ENCODE data around the gene ADCY1. TPM values are rescaled to one million over a fixed set of nuclear protein-coding genes. Genes with fewer than 3 reads are reported as not detected.

Gene ADCY1
- total RNA-seq, 4 donors from 2014 or later = 0.34 to 1.9 (median 0.37) TPM

GRCh38 chr7:45576249-45576929, 2.2 kb downstream of the ADCY1 start:
- peaks cover 10 to 20% (median 10%) of the 10 kb centered on the region in 3 donors for H3K4me1 ChIP-seq
- TF ChIP-seq POLR2A (IDR thresholded peaks at IDR 0.05) = no peak
- TF ChIP-seq CTCF (IDR thresholded peaks at IDR 0.05) = no peak
- no peaks in the 10 kb centered on the region for H3K36me3 ChIP-seq
- intact Hi-C loops (cut with DNase I) = no loop called here
- DNase-seq = no peak
- no peaks in the 10 kb centered on the region for H3K9me3 ChIP-seq
- no peak overlapping the region for H3K4me3 ChIP-seq
- no peak overlapping the region for H3K27ac ChIP-seq
- H3K27me3 ChIP-seq = peaks cover 0 to 69% (median 5%) of the 10 kb centered on the region in 4 donors
- 63 to 65% methylated on average over 11 to 12 of the region's 12 CpGs for WGBS, 2 donors

GRCh38 chr7:45578022-45578421, 3.9 kb downstream of the ADCY1 start:
- H3K4me3 ChIP-seq = no peak overlapping the region
- peaks cover 10 to 20% (median 10%) of the 10 kb centered on the region in 3 donors for H3K4me1 ChIP-seq
- H3K36me3 ChIP-seq = no peaks in the 10 kb centered on the region
- no peak for DNase-seq
- no peak overlapping the region for H3K27ac ChIP-seq
- H3K27me3 ChIP-seq = peaks cover 0 to 62% (median 5%) of the 10 kb centered on the region in 4 donors
- no peaks in the 10 kb centered on the region for H3K9me3 ChIP-seq
- no peak for TF ChIP-seq POLR2A (IDR thresholded peaks at IDR 0.05)
- no peak for TF ChIP-seq CTCF (IDR thresholded peaks at IDR 0.05)
- 69 to 92% methylated on average over 2 to 3 of the region's 3 CpGs for WGBS, 2 donors
- intact Hi-C loops (cut with DNase I) = no loop called here

GRCh38 chr7:45578467-45578866, 4.3 kb downstream of the ADCY1 start:
- Histone ChIP-seq H3K9me3 (no peaks in the 10 kb centered on the region), H3K4me3 (no peak overlapping the region), H3K27me3 (peaks cover 0 to 57% (median 5%) of the 10 kb centered on the region in 4 donors), H3K4me1 (peaks cover 10 to 20% (median 10%) of the 10 kb centered on the region in 3 donors), H3K36me3 (no peaks in the 10 kb centered on the region), H3K27ac (no peak overlapping the region)
- DNase-seq = no peak
- intact Hi-C loops (cut with DNase I) = no loop called here
- TF ChIP-seq POLR2A (IDR thresholded peaks at IDR 0.05) (no peak), CTCF (IDR thresholded peaks at IDR 0.05) (no peak)
- WGBS, 2 donors = 71 to 100% methylated on average over 1 of the region's 1 CpG

- Histone ChIP-seq H3K4me1 (peaks cover 10 to 15% (median 10%) of the 10 kb centered on the region in 3 donors), H3K27me3 (peaks cover 0 to 50% (median 5%) of the 10 kb centered on the region in 4 donors), H3K36me3 (no peaks in the 10 kb centered on the region), H3K4me3 (no peak overlapping the region), H3K27ac (no peak overlapping the region), H3K9me3 (no peaks in the 10 kb centered on the region)
- TF ChIP-seq CTCF (IDR thresholded peaks at IDR 0.05) (no peak), POLR2A (IDR thresholded peaks at IDR 0.05) (no peak)
- WGBS, 2 donors = 0 to 37% methylated on average over 2 to 5 of the region's 7 CpGs
- intact Hi-C loops (cut with DNase I) = no loop called here
- DNase-seq = no peak
Measured at GRCh38 chr7:45579391-45579801, 5.2 kb downstream of the ADCY1 start.

- Histone ChIP-seq H3K36me3 (no peaks in the 10 kb centered on the region), H3K4me3 (no peak overlapping the region), H3K27me3 (peaks cover 0 to 42% (median 4%) of the 10 kb centered on the region in 4 donors), H3K4me1 (peaks cover 3 to 7% (median 6%) of the 10 kb centered on the region in 3 donors), H3K9me3 (no peaks in the 10 kb centered on the region), H3K27ac (no peak overlapping the region)
- WGBS, 2 donors = 80 to 91% methylated on average over 8 to 16 of the region's 16 CpGs
- DNase-seq = no peak
- intact Hi-C loops (cut with DNase I) = no loop called here
- TF ChIP-seq CTCF (IDR thresholded peaks at IDR 0.05) (no peak), POLR2A (IDR thresholded peaks at IDR 0.05) (no peak)
Measured at GRCh38 chr7:45580053-45580872, 6.1 kb downstream of the ADCY1 start.

All from esophagus squamous epithelium (tissue), 5 donors.